NCI-H2029 (cell line): ENCODE data around the gene CS.
A peak's percentile ranks its signal among the peaks of the same experiment; 100 is the strongest.
"Not testable (repeated sequence)": the region's sequence is repeated elsewhere in the genome, so short reads cannot be mapped to it uniquely, and the experiment has no call there.

Experiments used
- DNase-seq: peaks from one replicate; lab custom pipeline; 2025; lab: John Stamatoyannopoulos, UW

The CS gene

DNA sequence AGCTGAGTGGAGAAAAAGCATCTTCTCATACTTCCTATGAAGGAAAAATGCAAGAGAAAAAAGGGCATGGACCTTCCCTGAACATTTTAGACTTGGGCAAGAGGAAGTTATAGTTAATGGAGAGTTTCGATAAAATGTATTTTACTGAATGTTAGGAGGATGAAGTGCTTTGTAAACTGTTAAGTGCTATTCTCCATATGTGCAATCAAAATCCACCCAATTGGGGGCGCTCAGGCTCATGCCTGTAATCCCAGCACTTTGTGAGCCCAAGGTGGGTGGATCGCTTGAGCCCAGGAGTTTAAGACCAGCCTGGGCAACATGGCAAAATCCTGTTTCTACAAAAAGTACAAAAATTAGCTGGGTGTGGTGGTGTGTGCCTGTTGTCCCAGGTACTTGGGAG is 17.5 kb upstream of the CS start:
- DNase-seq = no peak

DNA sequence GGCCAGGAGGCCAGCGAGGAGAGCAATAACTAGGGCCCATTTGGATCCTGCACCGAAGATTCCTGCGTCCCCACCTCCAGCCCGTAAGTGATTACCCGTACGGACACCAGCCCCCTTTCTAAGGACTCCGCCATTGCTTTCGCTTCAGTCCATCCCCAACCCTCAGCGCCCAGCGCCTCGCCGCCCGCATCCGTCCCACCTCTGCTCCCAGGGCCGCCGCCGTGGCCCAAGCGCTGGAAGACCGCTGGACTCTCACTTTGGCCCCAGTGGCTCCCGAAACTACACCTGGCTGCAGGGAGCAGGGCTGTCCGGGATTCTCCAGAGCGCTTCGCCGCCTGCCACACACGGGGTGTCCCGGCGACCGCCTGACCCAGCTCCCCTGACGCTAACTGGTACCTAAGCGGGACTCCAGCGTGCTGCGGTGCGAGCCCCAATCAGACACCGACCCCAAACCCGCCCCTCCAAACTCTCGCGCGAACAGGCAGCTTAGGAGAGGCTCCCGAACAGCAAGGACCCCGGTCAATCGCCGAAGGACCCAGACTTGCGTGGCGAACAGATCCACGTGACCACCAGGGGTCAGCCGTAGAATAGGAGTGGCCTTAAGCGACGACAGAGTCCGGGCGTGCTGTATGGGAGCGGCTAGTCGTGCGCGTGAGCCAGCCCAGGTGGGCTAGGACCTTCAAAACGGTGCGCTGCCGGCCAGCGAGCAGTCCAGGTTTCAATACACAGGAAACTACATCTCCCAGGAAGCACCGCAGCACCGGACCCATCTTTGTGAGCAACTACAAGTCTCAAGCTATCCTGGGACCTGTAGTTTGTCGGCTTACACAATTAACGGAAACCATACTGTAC is 15.7 kb upstream of the CS start, which contains the start of gene CNPY2:
Gene CNPY2 (minus strand): TSS at position 367 of the 852 bp plus-strand sequence. CDS start 771 bp downstream, outside the sequence.
- peak; percentile 96 for DNase-seq

DNA sequence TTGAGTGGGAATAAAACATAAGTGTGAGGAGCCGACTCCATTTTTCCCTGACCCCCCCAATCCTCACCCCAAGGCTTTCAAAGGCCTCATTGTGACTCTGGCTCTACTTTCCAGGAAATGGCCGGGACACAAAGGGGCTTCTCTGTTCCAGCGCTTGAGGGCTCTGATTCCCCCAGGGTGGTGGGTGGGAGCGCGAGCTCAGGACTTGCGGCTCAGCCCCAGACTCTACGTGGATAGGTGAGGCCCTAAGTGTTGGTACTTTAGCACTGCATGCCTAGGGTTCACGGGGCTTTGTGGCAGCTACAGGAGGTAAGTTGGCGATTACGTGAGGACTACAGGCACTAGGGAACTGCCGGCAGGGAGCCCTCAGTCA is 15.1 kb upstream of the CS start:
- DNase-seq = no peak

DNA sequence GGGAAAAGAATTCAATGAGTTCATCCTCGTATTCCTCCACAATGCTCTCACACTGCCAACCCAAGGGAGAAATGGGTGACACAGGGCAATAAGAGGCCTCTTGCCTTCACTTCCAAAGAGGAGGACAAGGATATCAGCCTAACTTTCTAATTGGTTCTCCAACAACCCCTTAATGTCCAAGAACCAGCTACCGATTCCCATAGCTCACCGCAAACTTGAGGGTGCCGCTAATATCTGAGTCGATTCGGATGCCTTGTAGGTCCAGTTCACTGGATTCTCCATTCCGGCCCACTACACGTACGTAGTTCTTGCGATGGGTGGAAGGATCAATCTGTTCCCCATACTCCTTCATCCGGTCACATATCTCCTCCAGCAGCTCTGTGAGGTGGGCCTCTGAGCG is 10.9 kb upstream of the CS start:
- DNase-seq = no peak

DNA sequence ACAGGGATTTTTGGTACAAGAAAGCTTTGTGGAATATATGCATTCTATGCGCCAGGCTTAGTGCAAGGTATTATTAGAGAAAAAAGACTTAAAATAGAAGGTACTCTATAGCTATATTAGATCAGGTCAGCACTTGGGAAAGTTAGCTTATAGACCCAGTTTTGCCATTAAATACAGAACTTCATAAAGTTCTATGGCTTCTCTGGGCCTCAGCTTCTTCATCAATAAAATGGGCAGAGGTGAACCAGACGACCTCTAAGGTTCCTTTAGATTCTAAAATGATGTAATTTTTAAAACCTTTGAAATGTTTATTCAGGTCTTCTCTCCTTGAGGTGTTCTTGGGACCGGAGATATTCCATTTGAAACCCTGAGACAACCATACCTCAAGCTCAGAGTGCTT is 8.6 kb upstream of the CS start:
- no peak for DNase-seq

DNA sequence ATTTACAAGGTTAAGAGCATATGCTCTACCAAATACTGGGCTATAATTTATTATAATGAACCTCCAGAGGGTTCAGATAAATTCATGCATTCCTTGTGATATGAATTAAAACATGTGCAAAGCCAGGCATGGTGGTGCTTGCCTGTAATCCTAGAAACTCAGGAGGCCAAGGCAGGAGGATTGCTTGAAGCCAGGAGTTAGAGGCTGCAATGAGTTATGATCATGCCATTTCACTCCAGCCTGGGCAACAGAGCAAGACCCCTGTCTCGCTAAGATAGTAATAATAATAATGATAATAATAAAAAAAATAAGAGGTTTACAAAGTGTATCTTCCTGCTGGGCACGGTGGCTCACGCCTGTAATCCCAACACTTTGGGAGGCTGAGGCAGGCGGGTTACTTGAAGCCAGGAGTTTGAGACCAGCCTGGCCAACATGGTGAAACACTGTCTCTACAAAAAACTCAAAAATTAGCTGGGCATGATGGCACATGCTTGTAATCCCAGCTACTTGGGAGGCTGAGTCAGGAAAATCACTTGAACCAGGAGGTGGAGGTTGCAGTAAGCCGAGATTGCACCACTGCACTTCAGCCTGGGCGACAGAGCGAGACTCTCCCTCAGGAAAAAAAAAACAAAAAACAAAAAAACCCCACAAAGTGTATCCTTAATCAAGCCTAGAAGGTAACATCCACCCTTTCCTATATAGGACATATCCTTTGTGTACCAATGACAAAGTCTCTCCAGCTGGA is 7.3 kb upstream of the CS start:
- no peak for DNase-seq

DNA sequence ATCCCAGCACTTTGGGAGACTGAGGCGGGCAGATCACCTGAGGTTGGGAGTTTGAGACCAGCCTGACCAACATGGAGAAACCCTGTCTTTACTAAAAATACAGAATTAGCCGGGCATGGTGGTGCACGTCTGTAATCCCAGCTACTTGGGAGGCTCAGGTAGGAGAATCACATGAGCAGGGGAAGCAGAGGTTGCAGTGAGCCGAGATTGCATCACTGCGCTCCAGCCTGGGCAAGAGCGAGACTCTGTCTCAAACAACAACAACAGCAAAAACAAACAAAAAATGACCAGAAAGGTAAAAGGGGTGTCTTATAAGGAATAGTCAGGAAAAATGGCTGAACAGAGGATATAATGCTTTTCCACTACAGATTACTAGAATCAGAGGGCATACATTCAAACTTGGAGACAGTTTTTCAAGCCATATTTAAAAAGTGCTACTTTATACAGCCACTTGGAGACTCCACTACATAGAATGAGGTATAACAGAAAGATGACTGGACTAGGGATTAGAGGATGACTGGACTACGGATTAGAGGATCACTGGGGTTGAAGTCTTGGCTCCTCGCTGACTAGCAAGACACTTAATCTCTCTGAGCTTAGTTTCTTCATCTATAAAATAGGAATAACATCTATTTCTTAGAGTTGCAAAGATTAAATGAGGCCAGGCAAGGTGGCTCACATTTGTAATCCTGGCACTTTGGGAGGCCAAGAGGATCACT is 4.9 kb upstream of the CS start:
- DNase-seq = no peak

DNA sequence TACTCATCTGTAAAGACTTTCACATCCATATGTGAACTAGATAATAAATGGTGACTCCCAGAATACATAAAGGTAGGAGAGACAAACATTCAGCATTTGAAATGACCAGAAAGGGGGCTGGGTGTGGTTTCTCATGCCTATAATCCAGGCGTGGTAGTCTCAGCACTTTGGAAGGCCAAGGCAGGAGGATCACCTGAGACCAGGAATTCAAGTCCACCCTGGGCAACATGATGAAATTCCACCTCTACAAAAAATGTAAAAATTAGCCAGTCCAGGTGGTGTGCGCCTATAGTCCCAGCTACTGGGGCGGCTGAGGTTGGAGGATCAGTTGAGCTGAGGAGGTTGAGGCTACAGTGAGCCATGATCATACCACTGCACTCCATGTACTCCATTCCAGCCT is 4.1 kb upstream of the CS start:
- no peak for DNase-seq

DNA sequence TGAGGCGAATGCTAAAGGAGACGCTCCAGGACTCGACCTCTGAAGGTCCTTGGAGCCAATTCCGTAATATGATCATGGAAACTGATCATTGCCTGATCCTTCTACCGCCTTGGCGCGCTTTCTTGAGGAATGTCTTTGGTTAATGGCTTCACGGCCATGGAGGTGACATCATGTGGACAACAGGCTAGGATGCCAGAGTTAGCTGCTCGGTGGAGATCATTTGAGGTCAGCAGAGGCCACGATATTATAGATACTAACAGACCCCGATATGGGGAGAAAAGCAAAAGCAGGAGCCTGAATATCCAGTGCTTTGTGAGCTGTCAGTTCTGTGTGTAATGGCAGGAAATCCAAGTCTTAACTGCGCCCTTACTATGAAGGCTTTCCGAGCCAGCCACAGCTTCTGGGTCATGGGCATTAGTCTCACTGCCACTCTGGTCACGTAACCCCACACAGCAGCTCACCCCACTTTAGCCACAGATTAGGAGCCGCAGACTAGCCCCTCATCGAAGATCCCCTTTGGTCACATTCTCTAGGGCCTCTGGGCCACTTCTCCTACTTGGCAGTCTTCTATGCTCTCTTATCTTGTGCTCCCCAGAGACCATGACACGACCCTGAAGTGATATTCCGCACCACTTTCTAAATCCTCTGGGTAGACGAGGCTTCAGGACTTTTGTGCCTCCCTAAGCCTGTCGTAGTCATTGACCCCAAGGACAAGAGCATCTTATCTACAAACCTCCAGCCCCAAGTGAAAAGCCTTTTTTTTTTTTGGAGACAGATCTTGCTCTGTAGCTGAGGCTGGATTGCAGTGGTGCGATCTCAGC is 724 bp upstream of the CS start:
- peak; percentile 80 for DNase-seq

DNA sequence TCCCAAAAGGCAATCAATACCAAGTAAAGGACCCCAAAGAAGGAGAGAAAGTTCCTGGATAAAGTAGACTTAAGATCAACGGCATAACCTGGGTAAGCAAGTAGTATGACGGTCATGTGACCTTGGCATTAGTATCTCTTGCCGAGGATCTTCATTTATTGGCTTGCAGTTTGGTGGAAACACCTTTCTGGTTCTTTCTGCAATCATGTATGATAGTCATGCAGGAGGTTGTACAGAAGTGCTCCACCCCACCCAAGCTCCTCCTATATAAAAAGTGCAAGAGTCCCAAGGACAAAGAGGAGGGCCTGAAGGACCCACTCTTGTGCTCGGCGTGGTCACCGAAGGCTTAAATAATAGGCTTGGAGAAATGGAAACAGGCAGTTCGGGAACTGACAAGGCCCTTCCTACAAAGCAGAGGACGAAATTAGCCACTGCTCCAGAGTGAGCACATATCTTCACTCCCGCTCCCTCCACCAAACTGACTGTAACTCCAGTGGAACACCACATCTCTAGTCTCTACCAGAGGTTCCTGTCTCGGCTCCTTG is 750 bp downstream of the CS start:
- no peak for DNase-seq

DNA sequence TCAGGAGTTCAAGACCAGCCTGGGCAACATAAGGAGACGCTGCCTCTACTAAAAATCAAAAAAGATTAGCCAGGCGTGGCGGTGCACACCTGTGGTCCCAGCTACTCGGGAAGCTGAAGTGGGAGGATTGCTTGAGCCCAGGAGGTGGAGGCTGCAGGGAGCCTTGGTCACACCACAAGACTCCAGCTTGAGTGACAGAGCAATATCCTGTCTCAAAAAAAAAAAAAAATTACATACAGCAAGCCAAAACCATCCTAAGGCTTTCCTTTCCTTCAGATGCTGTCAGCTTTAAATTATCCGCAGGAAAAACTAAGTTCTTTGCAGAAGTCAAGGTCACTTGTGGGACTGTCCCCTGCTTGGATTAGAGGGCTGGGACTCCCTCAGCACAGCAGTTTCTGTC is 1.3 kb downstream of the CS start:
- no peak for DNase-seq

DNA sequence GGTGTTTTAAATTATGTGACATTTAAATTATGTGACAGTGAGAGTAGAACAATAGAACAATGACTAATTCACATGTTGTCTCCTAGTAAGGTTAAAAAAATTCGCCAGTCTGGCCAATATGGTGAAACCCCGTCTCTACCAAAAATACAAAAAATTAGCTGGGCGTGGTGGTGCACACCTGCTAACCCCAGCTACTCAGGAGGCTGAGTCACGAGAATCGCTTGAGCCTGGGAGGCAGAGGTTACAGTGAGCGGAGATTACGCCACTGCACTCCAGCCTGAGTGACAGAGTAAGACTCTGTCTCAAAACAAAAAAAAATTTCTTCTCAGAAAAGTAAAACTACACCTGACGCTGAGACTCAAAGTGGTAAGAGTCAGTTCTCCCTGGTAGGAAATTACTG is 2.7 kb downstream of the CS start:
- DNase-seq = no peak

DNA sequence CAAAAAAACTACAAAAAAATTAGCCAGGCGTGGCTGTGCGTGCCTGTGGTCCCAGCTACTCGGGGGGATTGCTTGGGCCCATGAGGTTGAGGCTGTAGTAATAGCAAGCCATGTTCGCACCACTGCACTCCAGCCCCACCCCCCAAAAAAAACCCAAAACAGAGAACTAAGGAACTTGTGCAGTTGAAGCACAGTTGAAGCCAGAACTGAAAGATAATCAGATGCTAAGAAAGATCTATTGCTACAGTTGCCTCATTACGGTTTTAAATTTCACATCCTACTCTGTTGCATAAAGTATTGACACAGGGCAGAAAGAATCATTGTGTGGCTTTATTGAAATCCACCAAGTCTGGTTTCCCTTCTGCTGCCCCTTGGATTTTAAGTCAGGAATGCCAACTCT is 3.8 kb downstream of the CS start:
- DNase-seq = no peak

DNA sequence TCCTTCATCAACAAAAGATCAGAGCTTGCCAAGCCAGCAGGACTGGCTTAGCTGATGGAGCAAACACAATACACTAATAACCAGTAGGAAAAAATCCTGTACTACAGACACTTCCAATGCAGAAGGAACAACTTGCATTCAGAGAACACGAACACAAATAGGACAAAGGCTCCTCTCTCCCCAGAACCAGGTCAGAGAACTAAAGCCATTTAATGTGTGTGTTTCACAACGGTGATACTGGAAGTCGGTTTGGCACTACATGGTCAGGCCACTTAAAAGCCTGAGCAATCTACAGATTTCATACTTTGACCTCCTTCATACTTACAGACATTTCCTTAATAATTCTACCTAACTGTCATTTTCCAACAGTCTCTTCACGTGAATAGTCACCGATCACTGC is 6.3 kb downstream of the CS start:
- DNase-seq = no peak

DNA sequence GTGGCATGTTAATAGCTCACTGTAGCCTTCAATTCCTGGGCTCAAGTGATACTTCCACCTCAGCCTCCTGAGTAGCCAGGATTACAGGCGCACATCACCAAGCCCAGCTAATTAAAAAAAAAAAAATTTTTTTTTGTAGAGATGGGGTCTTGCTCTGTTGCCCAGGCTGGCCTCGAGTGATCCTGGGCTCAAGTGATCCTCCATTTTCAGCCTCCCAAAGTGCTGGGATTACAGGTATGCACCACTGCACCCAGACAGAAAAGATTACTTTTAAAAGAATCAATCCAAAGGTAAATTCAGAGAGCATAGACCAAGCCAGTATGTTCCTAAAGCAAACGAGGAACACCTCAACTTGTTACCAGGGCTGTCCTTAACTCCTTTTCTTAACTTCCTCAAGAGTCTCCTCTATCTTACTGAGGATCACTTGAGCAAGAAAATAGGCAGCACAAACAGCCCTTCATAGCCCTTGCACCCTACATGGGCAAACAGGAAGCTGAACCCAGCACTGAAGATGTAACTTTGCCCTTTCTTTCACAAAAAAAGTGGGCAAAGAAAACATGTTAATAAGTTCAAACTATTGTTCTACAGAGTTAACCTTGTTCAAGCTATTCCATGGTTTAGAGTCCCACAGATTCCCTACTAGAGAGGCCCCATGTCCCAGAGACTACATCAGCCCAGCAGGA is 11.3 kb downstream of the CS start:
- DNase-seq = no peak

DNA sequence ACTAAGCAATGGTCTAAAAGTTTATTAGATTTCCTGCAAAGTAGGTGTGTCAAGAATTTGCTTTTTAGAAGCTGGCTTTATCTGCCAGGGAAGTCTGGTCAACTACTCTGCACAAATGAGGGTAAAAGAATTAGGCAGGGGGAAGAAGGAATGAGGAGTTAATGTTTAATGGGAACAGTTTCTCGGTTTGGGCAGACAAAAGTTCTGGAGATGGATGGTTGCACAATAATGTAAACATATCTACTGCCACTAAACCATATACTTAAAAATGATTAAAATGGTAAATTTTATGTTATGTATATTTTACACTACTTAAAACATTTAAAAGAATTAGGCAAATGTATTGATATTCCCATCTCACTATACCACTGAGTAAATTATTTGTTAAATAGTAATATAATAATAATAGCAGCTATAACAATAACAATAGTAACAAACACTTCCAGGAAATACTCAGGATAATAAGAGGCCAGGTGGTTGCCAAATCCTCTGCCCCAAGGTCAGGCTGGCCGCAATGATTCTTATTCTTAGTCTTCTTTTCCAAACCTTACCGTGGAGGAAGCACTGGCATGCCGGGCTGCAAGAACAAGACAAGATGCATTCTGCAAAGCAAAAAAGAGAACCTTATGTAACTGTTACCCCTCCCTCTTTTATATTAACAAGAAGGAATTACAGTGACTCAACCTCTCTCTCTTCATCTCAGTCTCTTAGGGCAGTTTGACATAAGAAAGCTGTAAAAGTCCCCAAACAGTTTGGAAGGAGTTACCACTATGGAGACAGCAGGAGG is 13.9 kb downstream of the CS start:
- no peak for DNase-seq

DNA sequence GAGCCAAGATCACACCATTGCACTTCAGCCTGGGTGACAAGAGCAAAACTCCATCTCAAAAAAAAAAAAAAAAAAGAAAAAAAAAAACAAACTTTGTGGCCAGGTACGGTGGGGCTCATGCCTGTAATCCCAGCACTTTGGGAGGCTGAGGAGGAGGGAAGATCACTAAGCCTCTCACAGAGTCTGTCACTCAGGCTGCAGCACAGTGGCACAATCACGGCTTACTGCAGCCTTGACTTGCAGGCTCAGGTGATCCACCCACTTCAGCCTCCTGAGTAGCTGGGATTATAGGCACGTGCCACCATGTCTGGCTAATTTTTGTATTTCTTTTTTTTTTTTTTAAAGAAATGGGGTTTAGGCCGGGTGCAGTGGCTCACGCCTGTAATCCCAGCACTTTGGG is 15.9 kb downstream of the CS start:
- DNase-seq = not testable (repeated sequence)

DNA sequence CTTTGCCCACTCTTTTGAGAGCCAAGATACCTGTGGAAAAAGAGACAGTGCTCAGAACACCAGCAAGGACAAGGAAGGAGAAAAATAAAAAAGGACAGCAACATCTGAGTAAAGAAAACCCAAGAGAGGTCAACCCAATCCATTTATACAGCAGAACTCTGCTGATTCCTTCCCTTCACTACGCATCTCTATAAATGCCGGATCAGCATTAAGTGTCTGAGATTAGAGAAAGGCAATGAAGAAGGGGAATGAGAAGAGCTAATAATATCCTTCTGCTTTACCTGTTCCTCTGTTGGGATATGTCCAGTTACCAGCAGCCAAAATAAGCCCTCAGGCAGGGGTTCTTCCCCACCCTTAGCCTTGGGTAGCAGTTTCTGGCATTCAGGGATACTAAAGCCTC is 17.6 kb downstream of the CS start:
- DNase-seq = no peak

DNA sequence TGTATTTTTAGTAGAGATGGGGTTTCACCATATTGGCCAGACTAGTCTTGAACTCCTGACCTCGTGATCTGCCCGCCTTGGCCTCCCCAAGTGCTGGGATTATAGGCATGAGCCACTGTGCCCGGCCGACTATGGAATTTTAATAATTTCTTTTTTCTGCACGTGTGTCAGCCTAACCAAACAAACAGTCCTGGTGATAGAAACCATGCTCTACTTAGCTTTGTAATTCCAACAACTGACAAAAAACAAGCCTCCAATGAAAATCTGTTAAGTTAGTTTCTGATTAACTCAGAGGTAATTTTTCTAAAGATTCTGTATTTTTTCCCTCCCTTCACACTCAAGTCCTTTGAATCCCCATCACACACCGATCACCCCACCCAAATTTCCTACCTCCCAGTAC is 18.1 kb downstream of the CS start:
- no peak for DNase-seq

DNA sequence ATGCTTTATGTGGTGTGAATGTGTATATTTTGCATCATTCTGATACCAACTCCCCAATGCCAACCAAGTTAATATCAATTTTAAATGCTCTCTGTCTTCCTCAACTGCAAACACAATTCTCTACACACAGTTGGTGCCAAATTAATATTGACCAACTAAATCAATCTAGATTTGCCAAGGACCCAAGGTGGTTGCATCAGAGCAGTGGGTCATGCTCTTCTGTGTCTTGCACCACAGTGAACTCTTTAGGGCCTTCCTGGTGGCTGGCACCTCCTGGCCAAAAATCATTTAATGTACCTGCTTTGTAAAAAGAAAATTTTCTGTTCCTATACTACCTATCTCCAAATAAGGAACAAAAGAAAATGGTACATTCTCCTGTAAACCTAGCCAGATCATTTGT is 19.3 kb downstream of the CS start:
- no peak for DNase-seq
